ENCODE data around the gene GALP.
"Not testable (repeated sequence)": the region's sequence is repeated elsewhere in the genome, so short reads cannot be mapped to it uniquely, and the experiment has no call there.

GALP gene

DNA sequence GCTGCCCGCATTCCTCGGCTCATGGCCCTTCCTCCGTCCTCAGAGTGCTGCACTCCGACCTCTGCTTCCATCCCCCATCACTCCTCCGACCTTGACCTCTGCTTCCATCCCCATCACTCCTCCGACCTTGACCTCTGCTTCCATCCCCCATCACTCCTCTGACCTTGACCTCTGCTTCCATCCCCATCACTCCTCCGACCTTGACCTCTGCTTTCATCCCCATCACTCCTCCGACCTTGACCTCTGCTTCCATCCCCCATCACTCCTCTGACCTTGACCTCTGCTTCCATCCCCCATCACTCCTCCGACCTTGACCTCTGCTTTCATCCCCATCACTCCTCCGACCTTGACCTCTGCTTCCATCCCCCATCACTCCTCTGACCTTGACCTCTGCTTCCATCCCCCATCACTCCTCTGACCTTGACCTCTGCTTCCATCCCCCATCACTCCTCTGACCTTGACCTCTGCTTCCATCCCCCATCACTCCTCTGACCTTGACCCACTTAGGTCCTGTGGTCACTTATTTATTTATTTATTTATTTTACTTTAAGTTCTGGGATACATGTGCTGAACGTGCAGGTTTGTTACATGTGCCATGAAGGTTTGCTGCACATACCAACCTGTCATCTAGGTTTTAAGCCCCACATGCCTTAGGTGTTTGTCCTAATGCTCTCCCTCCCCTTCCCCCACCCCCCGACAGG is 26.7 kb upstream of the GALP start:
- DNase-seq = not testable (repeated sequence)

DNA sequence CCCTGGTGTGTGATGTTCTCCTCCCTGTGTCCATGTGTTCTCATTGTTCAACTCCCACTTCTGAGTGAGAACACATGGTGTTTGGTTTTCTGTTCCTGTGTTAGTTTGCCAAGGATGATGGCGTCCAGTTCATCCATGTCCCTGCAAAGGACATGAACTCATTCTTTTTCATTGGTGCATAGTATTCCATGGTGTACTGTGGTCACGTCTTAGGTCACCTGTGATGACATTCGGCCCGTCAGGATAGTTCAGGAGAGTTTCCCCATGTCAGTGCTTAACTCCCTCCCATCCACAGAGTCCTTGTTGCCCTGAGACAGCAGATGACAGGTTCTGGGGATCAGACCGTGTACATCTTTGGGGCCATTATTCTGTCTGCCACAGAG is 26.2 kb upstream of the GALP start:
- DNase-seq = no peak

DNA sequence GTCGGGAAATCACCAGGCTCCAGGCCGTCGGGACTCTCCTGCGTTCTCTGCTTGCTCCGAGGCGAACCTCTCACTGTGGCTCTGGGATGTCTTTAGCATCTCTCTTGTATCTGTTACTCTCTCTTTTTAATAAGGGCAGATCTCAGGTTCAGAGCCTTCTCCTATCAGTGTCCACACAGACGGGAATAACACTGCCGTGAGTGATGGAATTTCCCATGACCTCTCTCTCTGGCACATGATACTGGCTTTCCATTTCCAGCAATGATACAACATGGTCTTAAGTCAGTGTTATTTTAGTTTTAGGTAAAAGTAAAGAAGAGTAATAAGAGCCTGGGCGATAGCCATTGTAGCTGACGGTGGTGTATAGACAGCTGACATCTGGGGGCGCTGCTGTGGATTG is 25.4 kb upstream of the GALP start:
- no peak for DNase-seq

DNA sequence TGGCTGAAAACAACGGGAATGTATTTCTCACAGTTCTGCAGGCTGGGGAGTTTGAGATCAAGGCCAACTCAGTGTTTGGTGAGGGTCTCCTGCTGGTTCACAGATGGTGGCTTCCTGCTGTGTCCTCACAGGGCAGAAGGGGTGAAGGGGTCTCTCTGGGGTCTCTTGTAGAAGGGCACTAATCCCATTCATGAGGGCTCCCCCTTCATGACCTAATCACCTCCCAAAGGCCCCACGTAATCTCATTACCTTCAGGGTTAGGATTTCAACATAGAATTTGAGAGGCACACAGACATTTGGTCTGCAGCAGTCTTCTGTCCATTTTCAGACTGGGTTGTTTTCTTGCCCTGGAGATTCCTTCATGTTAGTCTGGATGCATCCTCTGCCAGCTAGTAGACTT is 23.2 kb upstream of the GALP start:
- no peak for DNase-seq

DNA sequence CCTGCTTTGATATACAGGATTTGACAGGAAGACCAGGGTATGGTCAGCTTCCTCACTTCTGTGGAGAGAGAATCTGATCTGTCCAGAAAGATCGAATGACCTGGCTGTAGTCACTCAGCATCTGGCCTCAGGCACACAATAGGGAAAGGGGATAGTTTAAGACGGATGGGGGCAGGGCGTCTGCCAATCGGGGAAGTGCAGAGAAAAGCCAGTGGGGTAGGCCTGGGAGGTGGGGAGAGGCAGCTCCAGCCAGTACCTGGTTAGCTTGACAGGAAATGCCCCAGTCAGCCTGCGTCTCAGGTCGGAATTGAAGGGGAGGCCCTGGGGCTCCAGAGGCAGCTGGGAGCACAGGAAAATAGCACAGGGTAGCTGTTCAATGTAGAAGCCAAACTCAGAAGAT is 22.3 kb upstream of the GALP start:
- DNase-seq = no peak

DNA sequence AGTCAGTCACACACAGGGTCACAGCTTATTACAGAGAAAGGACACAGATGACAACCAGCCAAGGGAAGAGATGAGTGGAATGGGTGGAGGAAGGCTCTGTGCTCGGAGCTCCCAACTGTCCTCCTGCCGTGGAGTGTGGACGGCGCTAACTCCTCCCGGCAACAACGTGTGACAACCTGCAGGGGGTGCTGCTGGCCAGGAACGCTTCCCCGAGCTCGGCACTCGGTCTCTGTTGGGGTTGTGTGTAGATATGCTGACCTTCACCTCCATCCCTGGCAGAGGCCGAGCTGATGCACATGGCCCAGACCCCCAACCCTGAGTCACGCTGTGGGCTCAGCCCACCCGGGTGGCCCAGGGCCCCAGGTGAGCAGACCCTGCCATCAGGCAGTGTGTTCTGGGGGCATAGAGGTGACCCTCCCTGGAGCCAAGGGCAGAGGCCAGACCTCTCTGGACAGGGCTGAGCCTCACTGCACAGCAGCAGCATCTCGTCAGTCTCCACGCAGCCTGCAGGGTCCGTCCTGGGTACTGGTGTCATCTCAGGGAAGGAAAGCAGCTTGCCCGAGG is 20.6 kb upstream of the GALP start:
- DNase-seq = no peak

DNA sequence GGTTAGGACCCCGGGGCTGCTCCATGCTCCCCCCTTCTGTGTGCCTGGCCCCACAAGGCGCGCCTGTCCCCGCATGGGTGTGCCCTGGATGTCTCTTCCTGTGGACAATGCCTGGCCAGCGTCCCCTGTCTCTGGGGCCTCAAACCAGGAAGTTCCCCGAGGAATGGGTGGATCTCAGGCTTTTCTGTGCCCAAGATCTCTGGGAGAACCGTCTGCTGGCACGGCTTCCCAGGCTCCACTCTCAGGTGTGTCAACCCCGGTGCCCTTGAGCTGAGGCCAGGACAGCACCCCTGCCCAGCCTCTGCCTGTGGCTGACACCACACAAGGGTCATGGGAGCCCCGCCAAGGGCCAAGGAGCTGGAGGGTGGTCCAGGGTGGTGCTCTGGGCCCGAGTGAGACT is 19.0 kb upstream of the GALP start:
- DNase-seq = no peak

DNA sequence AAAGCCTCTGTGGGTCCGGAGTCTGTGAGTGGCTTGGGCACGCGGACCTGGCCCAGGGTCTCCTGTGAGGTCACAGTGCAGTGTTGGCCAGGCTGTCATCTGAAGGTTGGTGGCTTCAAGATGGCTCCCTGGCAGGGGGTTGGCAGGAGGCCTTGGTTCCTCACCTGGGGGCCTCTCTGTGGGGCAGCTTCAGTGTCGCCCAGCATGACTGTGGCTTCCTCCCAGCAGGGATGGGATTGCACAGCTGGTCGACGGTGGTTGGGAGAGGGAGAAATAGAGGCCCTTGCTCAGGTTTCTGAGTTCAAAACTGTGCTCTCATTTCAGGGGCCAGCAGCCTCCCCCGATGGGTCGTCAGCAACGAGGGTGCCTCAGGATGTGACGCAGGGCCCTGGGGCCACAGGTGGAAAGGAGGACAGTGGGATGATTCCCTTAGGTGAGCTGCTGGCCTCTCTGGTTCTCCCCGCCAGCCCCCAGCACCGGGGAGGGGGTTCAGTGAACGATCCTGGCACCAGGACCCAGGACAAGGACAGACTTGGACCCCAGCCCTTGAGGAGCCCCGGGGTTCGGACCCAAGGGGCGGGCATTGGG is 17.5 kb upstream of the GALP start:
- no peak for DNase-seq

DNA sequence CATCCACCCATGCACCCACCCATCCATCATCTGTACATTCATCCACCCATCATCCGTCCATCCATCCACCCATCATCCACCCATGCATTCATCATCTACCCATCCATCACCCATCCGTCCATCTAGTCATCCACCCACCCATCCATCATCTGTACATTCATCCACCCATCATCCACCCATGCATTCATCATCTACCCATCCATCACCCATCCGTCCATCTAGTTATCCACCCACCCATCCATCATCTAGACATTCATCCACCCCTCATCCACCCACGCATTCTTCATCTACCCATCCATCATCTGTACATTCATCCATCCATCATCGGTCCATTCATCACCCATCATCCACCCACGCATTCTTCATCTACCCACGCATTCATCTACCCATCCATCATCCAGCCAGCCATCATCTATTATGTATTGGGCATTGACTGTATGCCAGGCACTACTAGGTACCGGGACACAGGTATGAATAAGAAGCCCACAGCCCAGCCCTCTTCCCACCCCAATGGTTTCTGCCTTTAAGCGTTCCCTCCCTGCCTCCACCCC is 16.7 kb upstream of the GALP start:
- no peak for DNase-seq

DNA sequence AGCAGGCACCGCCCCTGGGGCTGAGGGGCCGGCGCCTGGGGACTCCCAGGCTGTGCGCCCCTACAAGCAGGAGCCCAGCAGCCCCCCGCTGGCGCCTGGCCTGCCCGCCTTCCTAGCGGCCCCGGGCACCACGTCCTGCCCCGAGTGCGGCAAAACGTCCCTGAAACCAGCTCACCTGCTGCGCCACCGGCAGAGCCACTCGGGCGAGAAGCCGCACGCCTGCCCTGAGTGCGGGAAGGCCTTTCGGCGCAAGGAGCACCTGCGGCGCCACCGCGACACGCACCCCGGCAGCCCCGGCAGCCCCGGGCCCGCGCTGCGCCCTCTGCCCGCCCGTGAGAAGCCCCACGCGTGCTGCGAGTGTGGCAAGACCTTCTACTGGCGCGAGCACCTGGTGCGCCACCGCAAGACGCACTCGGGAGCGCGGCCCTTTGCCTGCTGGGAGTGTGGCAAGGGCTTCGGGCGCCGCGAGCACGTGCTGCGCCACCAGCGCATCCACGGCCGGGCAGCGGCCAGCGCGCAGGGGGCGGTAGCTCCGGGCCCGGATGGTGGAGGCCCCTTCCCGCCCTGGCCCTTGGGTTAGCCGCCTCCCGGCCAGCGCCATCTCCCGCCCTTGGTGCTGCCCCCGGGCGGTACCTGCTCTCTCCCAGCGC is 16.1 kb upstream of the GALP start:
- no peak for DNase-seq

DNA sequence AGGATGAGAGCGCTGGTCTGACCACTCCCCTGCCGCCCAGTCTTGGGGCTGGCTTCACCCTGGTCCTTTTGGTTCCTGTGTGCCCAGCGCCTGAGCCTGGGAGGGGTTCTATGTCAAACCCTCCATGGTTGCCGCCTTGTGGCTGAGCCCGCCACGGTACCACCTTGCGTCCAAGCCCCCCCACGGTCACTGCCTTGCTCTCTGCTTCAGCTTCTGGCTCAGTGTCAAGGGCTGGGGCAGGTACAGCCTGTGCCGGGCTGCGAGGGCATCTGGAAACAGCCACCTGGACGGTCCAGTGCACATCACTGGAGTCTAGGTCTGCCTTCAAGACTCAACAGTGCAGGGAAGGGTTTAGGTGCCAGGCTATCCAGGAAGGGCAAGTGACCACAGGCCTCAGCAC is 14.3 kb upstream of the GALP start:
- DNase-seq = no peak

DNA sequence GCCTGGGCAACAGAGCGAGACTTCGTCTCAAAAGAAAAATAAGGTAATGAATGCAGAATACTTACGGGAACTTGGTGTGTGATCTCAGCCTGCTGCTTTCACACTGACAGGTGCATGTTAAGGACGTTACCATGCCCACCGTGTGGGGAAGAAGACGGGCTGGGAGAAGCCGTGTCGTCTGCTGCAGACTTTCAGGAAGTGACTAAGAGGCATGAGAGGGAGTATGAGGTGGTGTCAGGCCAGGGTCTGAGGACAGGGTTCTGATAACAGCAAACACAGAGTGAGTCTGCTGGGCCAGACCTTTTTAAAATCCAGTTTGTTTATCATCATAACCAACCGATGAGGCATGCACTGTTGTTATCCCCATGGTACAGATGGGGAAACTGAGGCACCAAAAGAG is 13.6 kb upstream of the GALP start:
- DNase-seq = no peak

DNA sequence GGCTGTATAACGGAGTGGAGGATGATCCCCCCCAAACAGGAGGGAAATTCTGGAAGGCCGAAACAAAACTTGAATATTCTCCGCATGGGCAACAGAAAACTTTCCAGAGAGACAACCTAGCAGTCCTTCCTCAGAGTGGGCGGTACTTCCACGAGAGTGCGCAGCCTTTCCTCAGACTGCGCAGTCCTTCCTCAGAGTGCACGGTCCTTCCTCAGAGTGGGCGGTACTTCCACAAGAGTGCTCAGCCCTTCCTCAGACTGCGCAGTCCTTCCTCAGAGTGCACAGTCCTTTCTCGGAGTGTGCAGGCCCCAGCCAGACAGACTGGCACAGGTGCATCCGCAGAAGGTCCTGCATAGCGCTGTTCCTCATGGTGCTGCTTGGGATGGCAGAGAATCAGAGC is 12.7 kb upstream of the GALP start:
- no peak for DNase-seq

DNA sequence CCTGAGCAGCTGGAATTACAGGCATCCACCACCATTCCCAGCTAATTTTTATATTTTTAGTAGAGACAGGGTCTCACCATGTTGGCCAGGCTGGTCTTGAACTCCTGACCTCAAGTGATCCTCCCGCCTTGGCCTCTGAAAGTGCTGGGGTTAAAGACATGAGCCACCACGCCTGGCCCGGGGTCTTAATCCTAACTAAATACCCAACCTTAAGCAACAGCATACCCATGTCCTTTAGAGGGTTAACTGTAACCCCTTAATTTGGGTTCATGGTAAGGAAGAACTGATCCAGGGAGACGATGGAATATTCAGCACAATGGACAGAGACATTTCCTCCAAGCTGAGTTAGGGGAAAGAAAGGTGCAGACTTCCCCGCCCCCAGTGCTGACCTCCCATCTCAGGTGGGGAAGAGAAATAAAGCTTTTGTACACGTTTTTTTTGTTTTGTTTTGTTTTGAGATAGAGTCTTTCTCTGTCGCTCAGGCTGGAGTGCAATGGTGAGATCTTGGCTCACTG is 8.7 kb upstream of the GALP start:
- no peak for DNase-seq

DNA sequence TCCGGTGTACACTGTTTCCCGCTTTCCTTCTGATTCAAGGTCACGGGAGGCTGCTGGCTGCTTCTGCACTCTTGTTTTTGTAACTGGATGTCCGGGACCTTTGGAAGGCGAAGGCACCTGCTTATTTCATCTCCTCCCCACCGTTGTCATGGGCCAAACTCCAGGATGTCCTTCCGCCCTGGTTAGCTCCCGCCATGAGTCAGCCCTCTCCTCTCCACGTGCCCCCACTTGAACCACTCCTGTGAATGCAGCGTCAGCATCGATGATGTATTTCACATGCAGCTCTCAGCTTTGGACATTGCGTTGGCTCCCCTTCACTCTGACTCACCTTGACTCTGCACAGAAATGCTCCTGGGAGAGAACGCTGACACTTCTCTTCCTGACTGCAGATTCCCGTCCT is 5.5 kb upstream of the GALP start:
- DNase-seq = no peak

DNA sequence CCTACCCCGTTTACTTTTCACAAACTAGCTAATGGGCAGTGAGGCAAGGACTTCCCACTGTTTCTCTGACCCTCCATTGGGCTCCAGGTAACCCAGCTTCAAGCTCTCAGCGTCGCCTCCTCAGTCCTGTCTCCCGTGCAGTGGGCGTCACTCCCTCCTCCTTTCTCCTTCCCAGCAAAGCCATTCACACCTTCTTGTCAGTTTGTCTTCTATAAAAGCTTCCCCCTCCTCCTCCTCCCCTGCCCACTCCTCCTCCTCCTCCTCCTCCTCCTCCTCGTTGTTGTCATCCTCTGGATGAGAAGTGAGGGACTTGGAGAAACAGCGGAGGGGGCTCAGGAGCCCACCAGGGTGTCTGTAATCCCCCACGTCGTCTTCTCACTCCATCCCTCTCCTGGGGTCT is 1.7 kb upstream of the GALP start:
- no peak for DNase-seq

DNA sequence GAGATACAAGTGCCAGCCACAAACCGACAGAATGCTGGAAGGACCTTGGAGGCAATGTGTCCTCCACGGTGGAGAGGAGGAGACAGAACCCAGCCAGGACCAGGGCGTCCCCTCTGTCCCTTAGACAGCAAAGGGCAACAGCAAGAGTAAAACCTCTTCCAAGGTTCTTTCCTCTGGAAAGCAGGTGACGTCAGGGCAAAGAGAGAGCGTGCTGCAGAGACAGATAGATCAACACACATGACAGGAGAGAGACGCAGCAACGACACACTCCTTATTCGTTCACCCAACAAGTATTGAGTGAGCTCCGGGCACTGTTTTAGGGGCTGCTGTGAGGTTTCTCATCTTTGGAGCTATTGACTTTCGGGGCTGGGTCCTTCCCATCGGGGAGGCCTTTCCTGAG is 1.3 kb upstream of the GALP start:
- no peak for DNase-seq

DNA sequence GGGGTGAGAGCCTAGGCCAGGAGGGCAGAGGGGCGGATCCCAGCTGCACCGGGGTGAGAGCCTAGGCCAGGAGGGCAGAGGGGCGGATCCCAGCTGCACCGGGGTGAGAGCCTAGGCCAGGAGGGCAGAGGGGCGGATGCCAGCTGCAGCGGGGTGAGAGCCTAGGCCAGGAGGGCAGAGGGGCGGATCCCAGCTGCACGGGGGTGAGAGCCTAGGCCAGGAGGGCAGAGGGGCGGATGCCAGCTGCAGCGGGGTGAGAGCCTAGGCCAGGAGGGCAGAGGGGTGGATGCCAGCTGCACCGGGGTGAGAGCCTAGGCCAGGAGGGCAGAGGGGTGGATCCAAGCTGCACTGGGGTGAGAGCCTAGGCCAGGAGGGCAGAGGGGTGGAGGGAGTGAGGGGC is 502 bp downstream of the GALP start:
- not testable (repeated sequence) for DNase-seq

DNA sequence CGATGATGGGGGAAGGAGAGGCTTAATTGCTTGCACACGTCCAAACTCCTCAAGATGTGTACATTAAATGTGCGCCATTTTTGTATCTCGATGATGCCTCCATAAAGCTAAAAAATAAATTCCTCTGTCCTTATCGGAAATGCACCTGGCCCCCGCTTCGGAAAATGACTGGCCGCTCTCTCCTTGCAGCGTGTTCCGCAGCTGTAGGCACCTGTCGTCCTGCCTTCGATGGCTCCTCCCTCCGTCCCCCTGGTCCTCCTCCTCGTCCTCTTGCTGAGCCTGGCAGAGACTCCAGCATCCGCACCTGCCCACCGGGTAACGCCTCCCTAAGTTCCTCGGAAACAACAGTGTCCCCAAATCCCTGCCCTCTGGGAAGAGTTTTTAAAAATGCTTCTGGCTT is 1.1 kb downstream of the GALP start:
- DNase-seq = no peak

DNA sequence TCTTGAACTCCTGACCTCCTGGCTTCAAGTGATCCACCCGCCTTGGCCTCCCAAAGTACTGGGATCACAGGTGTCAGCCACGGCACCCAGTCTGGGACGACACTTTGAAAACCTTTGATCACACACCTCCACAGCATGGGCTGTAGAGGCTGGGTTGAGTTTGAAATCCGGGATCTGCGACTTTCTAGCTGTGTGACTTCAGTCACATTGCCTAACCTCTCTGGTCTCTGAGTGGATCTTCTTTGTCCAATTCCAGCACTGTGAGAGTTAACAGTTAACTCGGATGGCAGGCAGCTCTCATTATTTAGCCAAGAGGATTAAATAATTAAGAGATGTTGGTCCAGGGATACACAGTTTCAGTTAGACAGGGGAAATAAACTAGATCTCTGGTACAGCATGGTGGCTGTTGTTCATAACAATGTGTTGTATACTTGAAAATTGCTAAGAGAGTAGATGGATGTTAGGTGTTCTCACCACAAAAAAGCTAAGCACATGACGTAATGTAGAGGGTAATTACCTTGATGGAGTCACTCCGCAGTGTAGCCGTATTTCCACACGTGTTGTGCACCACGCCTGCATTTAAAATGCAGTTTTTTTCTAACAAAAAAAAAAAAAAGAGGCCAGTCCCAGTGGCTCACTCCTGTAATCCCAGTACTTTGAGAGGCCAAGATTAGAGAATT is 1.9 kb downstream of the GALP start:
- no peak for DNase-seq

DNA sequence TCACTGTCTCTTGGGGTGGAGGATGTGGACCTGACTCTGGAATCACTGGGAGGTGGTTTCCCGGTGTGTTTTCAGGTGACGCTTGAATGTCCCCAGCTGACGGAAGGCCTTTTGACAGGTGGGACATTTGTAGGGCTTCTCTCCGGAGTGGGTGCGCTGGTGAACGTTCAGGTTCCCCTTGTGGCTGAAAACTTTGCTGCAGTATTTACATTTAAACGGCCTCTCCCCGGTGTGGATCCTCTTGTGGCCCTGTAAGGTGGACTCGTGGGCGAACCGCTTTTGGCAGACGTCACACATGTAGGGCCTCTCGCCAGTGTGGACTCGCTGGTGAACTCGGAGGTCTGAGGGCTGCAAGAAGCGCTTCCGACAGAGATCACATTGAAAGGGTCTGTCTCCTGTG is 14.0 kb downstream of the GALP start:
- no peak for DNase-seq

DNA sequence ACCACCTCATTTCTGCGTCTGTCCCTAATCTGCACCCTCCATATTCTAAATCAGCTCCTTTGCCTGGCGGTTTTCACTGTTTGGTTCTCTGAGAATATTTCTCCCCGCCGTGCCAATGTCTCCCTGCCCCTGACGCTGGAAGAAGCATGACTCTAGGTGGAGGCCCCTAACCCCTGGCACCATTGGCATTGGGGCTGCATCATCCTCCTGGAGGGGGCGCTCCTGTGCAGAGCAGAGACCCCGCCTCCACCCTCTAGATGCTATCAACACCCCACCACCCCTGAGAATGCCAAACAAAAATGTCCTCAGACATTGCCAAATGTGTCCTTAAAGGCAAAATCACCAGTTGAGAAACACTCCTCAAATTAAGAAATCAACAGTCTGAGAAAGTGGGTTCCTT is 15.3 kb downstream of the GALP start:
- DNase-seq = no peak

DNA sequence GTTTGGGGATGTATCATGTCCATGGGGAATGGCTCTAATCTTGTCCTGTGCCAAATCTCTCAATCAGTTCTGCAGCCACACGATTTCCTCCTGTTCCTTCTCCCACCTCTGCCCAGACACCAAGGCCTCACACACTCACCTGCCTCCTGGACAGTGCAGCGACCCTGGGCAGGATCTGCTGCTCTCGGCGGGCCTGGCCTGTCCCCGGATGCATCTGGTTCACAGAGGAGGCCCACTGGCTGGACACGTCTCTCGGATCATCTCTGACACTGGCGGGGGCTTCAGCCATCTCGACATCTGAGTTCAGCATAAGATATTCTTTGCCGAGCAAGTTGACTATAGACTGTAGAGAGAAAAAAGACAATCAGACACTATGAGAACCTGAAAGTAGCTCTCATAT is 15.9 kb downstream of the GALP start:
- DNase-seq = no peak

Measured in activated CD4-positive, alpha-beta T cell treated with anti-CD3 and anti-CD28 coated beads, Interleukin-2, amount 50 U/mL, for 16 hours (primary cell).